AG04449 (cell line): Measurements from ENCODE around the gene TMEM109.

Experiments used
- CTCF ChIA-PET: fragments of 350-600 bp; formaldehyde crosslinking; extraction: SDS; loops from one replicate; lab custom pipeline; 2021; ENCODE audit warnings: antibody characterized with exemption; lab: Yijun Ruan, JAX
- POLR2A ChIA-PET: fragments of 400-600, 350-600 bp; formaldehyde crosslinking; extraction: SDS; loops from one replicate; lab custom pipeline; 2020; ENCODE audit warnings: antibody characterized with exemption, inconsistent platforms; lab: Yijun Ruan, JAX
- DNase-seq: peaks from one replicate; pipeline ENCODE4 v3.0.0-alpha.2; 2010; ENCODE audit warnings: low read depth, low spot score
- H3K4me3 ChIP-seq: 2 replicates; pipeline ENCODE4 v1.5.1; 2011; ENCODE audit warnings: low read depth, mild to moderate bottlenecking, control low read depth, low read length
- TF ChIP-seq, protein P1 (sequence below): IDR thresholded peaks from one replicate; pipeline ENCODE4 v1.5.1; 2011; ENCODE audit warnings: mild to moderate bottlenecking, moderate library complexity, low read length, control low read depth, inconsistent platforms; ENCODE audit not compliant: insufficient read depth; ENCODE audit errors: missing control alignments

The TMEM109 gene

DNA sequence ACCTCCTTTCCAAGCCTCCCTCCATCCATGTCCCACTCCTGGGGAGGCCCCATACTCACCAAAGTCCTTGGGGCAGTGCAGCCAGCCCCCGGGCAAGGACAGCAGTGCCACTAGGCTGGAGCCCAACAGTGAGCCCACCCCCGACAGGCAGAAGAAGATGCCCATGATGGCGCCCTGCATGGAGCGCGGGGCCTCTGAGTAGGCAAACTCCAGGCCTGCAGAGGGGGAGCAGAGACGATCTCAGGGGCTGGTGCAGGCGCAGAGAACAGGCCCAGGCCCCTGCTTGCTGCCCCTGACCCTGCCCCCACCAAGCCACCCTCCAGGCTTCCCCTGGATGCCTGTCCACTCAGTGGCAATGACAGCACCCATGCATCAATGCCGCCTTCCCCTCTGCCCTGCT, 23.9 kb downstream of the TMEM109 start:
- H3K4me3 ChIP-seq: no peak overlapping the region
- POLR2A ChIA-PET: no interaction called here
- TF ChIP-seq, protein P1, sequence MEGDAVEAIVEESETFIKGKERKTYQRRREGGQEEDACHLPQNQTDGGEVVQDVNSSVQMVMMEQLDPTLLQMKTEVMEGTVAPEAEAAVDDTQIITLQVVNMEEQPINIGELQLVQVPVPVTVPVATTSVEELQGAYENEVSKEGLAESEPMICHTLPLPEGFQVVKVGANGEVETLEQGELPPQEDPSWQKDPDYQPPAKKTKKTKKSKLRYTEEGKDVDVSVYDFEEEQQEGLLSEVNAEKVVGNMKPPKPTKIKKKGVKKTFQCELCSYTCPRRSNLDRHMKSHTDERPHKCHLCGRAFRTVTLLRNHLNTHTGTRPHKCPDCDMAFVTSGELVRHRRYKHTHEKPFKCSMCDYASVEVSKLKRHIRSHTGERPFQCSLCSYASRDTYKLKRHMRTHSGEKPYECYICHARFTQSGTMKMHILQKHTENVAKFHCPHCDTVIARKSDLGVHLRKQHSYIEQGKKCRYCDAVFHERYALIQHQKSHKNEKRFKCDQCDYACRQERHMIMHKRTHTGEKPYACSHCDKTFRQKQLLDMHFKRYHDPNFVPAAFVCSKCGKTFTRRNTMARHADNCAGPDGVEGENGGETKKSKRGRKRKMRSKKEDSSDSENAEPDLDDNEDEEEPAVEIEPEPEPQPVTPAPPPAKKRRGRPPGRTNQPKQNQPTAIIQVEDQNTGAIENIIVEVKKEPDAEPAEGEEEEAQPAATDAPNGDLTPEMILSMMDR: no peak
- no peak for DNase-seq
- CTCF ChIA-PET: no interaction called here

DNA sequence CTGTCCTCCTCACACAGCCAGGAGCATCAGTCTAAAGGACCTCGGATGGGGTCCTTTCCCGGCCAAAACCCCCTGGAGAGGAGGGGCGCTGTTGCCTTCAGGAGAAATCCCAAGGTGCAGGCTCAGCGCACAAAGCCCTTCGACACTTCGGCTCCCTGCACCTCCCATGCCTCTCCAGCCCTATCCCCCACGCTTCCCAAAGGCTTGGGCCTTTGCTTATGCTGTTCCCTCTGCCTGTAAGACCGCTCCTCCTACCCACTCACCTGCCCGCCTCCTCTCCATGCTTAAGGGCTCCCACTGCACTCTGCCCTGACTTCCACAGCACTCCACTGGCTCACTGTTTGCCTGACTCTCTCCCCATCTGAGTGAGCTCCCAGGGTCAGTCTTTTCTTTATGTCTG, 24.5 kb downstream of the TMEM109 start:
- DNase-seq: no peak
- ChIA-PET POLR2A (no interaction called here), CTCF (no interaction called here)
- no peak overlapping the region for H3K4me3 ChIP-seq
- TF ChIP-seq, protein P1: no peak

DNA sequence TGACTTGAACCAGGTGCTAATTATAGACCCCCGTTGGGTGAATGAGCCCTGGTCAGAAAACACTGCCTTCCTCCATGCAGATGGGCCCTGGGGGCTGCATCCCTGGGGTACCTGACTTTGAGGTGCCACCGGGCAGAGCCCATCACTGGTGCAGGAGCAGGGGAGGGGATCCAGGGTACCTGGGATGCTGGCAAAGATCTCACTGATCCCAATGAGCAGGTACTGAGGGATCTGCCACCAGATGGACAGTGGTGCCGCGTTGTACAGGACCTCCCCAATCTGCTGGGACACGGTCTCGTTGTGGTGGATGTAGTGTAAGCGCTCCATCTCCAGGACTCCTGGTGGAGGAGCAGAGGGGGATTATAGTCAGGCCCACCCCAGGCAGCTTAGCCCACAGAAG, 25.3 kb downstream of the TMEM109 start:
- DNase-seq: no peak
- ChIA-PET CTCF (no interaction called here), POLR2A (no interaction called here)
- TF ChIP-seq, protein P1: no peak
- H3K4me3 ChIP-seq: no peak overlapping the region

DNA sequence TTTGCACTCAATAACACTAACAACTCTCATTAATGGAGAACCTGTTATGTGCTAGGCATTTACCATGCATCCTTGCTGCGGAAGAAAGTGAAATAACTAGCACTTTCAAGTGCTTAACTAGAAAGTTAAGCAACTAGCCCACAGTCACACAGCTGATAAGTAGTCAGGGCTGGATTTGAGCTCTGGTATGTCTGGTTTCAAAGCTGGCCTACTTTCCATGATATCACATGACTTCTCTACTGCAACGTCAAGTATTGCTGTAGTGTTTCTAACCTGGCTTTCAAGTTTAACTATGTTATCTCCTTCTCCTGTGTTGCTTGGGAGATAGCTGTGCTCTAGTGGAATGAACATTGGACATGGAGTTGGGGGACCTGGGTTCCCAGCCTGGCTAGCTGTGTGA, 25.9 kb downstream of the TMEM109 start:
- DNase-seq: no peak
- TF ChIP-seq, protein P1: no peak
- ChIA-PET POLR2A (no interaction called here), CTCF (interaction anchor here (1.1 kb wide), 1 partner anchor 247 kb away, joined by 3 read pairs; no protein-coding TSS in a partner anchor)
- no peak overlapping the region for H3K4me3 ChIP-seq

DNA sequence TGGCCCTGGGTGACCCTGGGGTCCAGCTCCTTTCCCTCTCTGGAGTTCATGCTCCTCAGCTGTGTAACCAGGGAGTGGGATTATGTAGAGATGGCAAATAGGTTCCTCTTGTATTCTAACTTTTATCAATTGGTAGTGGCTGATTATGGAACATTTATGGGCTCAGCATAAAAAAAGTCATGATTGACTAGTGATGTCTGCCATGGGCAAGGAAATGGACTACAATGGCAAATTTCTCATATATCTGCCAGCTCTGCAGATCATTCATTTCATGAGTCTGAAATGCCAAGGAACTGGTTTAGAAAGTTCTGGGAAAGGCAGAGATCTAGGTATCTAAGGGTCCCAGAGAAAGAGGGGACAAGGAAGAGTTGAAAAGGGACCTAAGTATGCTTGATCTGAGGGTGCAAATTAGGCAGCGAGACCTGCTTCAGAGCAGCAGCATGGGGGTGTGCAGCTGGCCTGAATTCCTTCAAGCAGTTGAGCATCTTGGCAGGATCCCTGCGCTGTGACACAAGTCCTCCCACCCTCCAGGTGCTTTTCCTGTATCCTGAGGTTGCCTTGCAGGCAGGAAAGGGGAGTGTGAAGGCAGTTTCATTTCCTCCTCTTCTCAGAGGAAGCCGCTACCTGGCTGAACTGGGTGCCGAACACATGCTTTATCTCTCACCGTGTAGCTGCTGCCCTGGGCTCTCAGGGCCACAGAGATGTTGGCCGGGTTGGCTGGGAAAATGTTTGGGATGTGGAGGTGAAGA, 27.6 kb downstream of the TMEM109 start:
- TF ChIP-seq, protein P1: no peak
- POLR2A ChIA-PET: no interaction called here
- DNase-seq: no peak
- CTCF ChIA-PET: interaction anchor here (1.0 kb wide), 1 partner anchor 18 kb away, joined by 3 read pairs; no protein-coding TSS in a partner anchor
- H3K4me3 ChIP-seq: no peak overlapping the region

DNA sequence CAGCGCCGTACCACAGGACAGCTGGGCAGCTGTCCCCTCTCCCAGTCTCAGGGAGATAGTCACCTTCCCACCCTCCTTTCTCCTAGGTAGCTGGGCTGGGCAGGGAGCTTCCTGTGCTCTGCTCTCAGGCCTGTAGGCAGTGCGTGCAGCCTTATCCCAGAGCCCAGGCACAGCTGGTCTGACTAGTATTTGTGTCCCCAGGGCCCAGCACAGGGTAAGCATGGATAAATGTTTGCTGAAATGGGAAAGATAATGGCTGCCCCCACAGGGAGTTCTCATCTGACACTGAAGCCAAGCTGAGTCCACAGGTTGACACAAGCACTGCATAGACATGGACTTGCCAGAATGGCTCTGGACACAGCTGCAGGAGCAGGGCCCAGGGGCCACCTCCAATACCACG, 28.3 kb downstream of the TMEM109 start:
- TF ChIP-seq, protein P1: no peak
- DNase-seq: no peak
- H3K4me3 ChIP-seq: no peak overlapping the region
- ChIA-PET POLR2A (interaction anchor here (0.7 kb wide), 1 partner anchor 1898 kb away, joined by 3 read pairs; no protein-coding TSS in a partner anchor), CTCF (no interaction called here)
